Heart left ventricle (tissue), 13 donors: ENCODE results near the gene F13B.

Experiments
- POLR2A ChIP-seq, 2 donors: fragments of 450-650 bp; IDR thresholded peaks; one replicate each; pipeline ENCODE4 v1.6.1; 2017; ENCODE audit warnings: antibody characterized with exemption in 2 of 2, mild to moderate bottlenecking in 2 of 2, moderate library complexity in 2 of 2
- TF ChIP-seq, protein P1 (sequence below), 12 donors: fragments of 200-600 bp; sonication (generic) in 4 of 12; IDR thresholded peaks; one replicate each; pipeline versions ENCODE4 v1.5.0 to v1.8.0; 2018 to 2022; ENCODE audit warnings: antibody characterized with exemption in 12 of 12, mild to moderate bottlenecking in 5 of 12
- donor health status: ischemic (EF 13 %, LVEDD 7.1; RV severe dilation, severe dysfunction).
- donor health status: DM: no; HTN: yes; CAD: no.
- donor health status: DM: no; HTN: no; CAD: no.
- donor health status: ischemic (EF 25% LVEDD 6.9; RV normal size, moderate dysfunction).
- donor health status: ischemic (EF 25% LVEDD 5.7; RV mildly dilated, moderate dysfunction).
- donor health status: ischemic (EF 35%, LVEDD 5.7; RV mildly dilated, moderate dysfunction).
- donor health status: nonischemic (EF 11% LVEDD 7.7; RV severe dilation, severe dysfunction).
- donor health status: DM: yes; HTN: yes; CAD: no.
- donor health status: PGD.
- donor health status: ischemic (EF 29% LVEDD 5.4; RV normal size, mild dysfunction).
- donor health status: nonischemic (EF 23%, LVEDD 6.1; RV moderate dilation, normal function).

- TF ChIP-seq, protein P1, sequence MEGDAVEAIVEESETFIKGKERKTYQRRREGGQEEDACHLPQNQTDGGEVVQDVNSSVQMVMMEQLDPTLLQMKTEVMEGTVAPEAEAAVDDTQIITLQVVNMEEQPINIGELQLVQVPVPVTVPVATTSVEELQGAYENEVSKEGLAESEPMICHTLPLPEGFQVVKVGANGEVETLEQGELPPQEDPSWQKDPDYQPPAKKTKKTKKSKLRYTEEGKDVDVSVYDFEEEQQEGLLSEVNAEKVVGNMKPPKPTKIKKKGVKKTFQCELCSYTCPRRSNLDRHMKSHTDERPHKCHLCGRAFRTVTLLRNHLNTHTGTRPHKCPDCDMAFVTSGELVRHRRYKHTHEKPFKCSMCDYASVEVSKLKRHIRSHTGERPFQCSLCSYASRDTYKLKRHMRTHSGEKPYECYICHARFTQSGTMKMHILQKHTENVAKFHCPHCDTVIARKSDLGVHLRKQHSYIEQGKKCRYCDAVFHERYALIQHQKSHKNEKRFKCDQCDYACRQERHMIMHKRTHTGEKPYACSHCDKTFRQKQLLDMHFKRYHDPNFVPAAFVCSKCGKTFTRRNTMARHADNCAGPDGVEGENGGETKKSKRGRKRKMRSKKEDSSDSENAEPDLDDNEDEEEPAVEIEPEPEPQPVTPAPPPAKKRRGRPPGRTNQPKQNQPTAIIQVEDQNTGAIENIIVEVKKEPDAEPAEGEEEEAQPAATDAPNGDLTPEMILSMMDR (IDR thresholded peaks at IDR 0.05) = no peak
- TF ChIP-seq POLR2A (IDR thresholded peaks at IDR 0.05) = no peak
Observed at GRCh38 chr1:197003132-197003531, 63.9 kb downstream of the F13B start.
